Loucy (cell line): ENCODE data around the gene HSD17B12.

Experiments
- H2AFZ ChIP-seq: fragments of 200-600 bp; sonication (generic); 2 replicates; pipeline ENCODE4 v1.6.0; 2016; ENCODE audit warnings: antibody characterized with exemption, mild to moderate bottlenecking, low read length, moderate library complexity
- H3F3A ChIP-seq: fragments of 200-600 bp; 2 replicates; pipeline ENCODE4 v1.6.0; 2016; ENCODE audit warnings: antibody characterized with exemption, low read depth, mild to moderate bottlenecking
- H3K27me3 ChIP-seq: fragments of 200-600 bp; sonication (generic); 2 replicates; pipeline ENCODE4 v1.6.1; 2014; ENCODE audit warnings: low read length, mild to moderate bottlenecking; ENCODE audit not compliant: insufficient read depth, poor library complexity, severe bottlenecking
- H3K36me3 ChIP-seq: fragments of 200-600 bp; sonication (generic); 2 replicates; pipeline ENCODE4 v1.6.1; 2016; ENCODE audit warnings: low read length; ENCODE audit not compliant: insufficient read depth
- H3K4me1 ChIP-seq: fragments of 200-600 bp; sonication (generic); 2 replicates; pipeline ENCODE4 v1.5.1; 2014; ENCODE audit warnings: low read length, mild to moderate bottlenecking; ENCODE audit not compliant: insufficient read depth, poor library complexity, severe bottlenecking
- H3K4me2 ChIP-seq: fragments of 200-600 bp; sonication (generic); 2 replicates; pipeline ENCODE4 v1.6.0; 2014; ENCODE audit warnings: antibody characterized with exemption, low read length, low read depth, mild to moderate bottlenecking; ENCODE audit not compliant: poor library complexity, severe bottlenecking
- H3K4me3 ChIP-seq: fragments of 200-600 bp; sonication (generic); 2 replicates; pipeline ENCODE4 v1.5.1; 2014; ENCODE audit warnings: low read length, mild to moderate bottlenecking, mixed read lengths; ENCODE audit not compliant: poor library complexity, severe bottlenecking
- H3K79me2 ChIP-seq: fragments of 200-600 bp; sonication (generic); 2 replicates; pipeline ENCODE4 v1.6.1; 2014; ENCODE audit warnings: low read length; ENCODE audit not compliant: insufficient read depth
- H3K9ac ChIP-seq: fragments of 200-600 bp; sonication (generic); 2 replicates; pipeline ENCODE4 v1.6.0; 2014; ENCODE audit warnings: mild to moderate bottlenecking, low read depth, low read length, moderate library complexity; ENCODE audit not compliant: poor library complexity, severe bottlenecking
- H3K9me2 ChIP-seq: fragments of 200-600 bp; sonication (generic); replicated peaks from 2 replicates; pipeline ENCODE4 v1.6.1; 2016; ENCODE audit warnings: low read depth, low read length, mixed read lengths
- H3K9me3 ChIP-seq: fragments of 200-600 bp; sonication (generic); 2 replicates; pipeline ENCODE4 v1.6.1; 2014; ENCODE audit warnings: mild to moderate bottlenecking, antibody characterized with exemption, low read length, low read depth; ENCODE audit not compliant: insufficient read depth
- H4K20me1 ChIP-seq: fragments of 200-600 bp; sonication (generic); 2 replicates; pipeline ENCODE4 v1.6.0; 2014; ENCODE audit warnings: antibody characterized with exemption, low read length, mild to moderate bottlenecking; ENCODE audit not compliant: insufficient read depth, poor library complexity, severe bottlenecking
- EZH2phosphoT487 ChIP-seq: fragments of 200-600 bp; IDR thresholded peaks from 2 replicates; pipeline ENCODE4 v1.6.1; 2018; ENCODE audit warnings: antibody characterized with exemption, mild to moderate bottlenecking, moderate library complexity, borderline replicate concordance
- TF ChIP-seq, protein P1 (sequence below): fragments of 200-600 bp; sonication (generic); conservative IDR thresholded peaks from 2 replicates; pipeline ENCODE4 v1.5.1; 2014; ENCODE audit warnings: mild to moderate bottlenecking, antibody characterized with exemption, low read length

Gene HSD17B12

DNA sequence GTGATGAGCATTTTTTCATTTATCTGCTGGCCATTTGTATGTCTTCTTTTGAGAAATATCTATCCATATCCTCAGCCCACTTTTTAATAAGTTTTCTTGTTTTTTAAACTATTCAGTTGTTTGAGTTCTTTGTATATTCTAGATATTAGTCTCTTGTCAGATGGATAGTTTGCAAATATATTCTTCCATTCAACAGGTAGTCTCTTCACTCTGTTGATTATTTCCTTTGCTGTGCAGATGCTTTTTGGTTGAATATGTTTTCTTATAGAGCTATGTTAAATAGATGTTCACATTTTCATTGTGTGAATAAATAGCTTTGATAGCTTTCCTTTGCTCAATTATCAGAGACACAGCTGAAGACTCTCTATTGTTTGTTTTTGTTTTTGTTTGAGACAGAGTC is 131.9 kb downstream of the HSD17B12 start:
- Histone ChIP-seq H2AFZ (no peak overlapping the region), H4K20me1 (no peaks in the 10 kb centered on the region), H3K9me3 (no peaks in the 10 kb centered on the region), H3K27me3 (no peaks in the 10 kb centered on the region), H3K79me2 (no peaks in the 10 kb centered on the region), H3K9ac (no peak overlapping the region), H3K4me1 (no peaks in the 10 kb centered on the region), H3K36me3 (0 out of 2 replicates have a peak, but pooled peaks cover 8% of the 10 kb centered on the region), H3F3A (no peaks in the 10 kb centered on the region), H3K4me3 (no peak overlapping the region), H3K4me2 (no peak overlapping the region), H3K9me2 (no peaks in the 10 kb centered on the region)
- no peak for TF ChIP-seq EZH2phosphoT487
- TF ChIP-seq, protein P1, sequence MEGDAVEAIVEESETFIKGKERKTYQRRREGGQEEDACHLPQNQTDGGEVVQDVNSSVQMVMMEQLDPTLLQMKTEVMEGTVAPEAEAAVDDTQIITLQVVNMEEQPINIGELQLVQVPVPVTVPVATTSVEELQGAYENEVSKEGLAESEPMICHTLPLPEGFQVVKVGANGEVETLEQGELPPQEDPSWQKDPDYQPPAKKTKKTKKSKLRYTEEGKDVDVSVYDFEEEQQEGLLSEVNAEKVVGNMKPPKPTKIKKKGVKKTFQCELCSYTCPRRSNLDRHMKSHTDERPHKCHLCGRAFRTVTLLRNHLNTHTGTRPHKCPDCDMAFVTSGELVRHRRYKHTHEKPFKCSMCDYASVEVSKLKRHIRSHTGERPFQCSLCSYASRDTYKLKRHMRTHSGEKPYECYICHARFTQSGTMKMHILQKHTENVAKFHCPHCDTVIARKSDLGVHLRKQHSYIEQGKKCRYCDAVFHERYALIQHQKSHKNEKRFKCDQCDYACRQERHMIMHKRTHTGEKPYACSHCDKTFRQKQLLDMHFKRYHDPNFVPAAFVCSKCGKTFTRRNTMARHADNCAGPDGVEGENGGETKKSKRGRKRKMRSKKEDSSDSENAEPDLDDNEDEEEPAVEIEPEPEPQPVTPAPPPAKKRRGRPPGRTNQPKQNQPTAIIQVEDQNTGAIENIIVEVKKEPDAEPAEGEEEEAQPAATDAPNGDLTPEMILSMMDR: no peak

DNA sequence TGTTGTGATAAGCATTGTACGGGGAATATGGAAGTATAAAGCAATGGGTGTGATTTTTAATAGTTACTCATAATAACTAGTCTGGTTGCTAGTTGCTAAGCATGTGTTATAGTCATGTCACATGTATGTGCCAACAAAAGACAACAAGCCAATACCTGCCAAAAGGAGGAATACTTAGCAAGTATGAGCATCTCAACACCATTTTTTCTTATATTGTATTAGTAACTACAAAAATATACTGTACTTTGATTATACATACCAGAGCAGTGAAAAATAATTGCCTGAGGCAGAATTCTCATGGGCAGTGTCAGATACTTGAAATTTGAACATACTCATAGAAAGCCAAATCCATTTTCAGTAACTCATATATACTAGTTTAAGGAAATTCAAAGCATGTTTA is 137.7 kb downstream of the HSD17B12 start:
- Histone ChIP-seq H3K27me3 (no peaks in the 10 kb centered on the region), H3K79me2 (no peaks in the 10 kb centered on the region), H3K36me3 (0 out of 2 replicates have a peak, but pooled peaks cover 8% of the 10 kb centered on the region), H3K4me1 (no peaks in the 10 kb centered on the region), H4K20me1 (no peaks in the 10 kb centered on the region), H2AFZ (no peak overlapping the region), H3F3A (no peaks in the 10 kb centered on the region), H3K4me2 (no peak overlapping the region), H3K4me3 (no peak overlapping the region), H3K9me3 (no peaks in the 10 kb centered on the region), H3K9me2 (no peaks in the 10 kb centered on the region), H3K9ac (no peak overlapping the region)
- no peak for TF ChIP-seq EZH2phosphoT487

DNA sequence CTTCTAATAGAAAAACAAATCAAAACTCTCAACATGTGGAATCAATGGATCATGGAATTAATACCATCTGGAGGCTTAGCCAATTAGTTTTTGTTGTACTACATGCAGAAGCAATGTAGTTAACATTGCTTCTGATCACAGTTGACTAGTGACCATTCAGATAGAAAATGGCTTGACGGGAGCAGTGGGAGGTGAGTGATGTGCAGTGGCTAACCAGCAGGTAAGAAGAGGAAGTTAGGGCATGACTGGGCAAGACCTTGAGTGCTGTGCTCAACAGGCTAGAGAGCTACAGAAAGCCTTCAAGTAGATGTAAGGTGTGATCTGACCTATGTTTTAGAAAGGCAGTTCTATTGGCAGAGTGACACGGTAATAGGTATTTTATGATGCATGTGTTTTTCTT is 139.4 kb downstream of the HSD17B12 start:
- Histone ChIP-seq H3K36me3 (0 out of 2 replicates have a peak, but pooled peaks cover 8% of the 10 kb centered on the region), H3K4me1 (no peaks in the 10 kb centered on the region), H3K79me2 (no peaks in the 10 kb centered on the region), H3F3A (no peaks in the 10 kb centered on the region), H3K27me3 (no peaks in the 10 kb centered on the region), H4K20me1 (no peaks in the 10 kb centered on the region), H3K9me3 (no peaks in the 10 kb centered on the region), H3K4me3 (no peak overlapping the region), H2AFZ (no peak overlapping the region), H3K9ac (no peak overlapping the region), H3K9me2 (no peaks in the 10 kb centered on the region), H3K4me2 (no peak overlapping the region)
- TF ChIP-seq EZH2phosphoT487: no peak
- TF ChIP-seq, protein P1: no peak

DNA sequence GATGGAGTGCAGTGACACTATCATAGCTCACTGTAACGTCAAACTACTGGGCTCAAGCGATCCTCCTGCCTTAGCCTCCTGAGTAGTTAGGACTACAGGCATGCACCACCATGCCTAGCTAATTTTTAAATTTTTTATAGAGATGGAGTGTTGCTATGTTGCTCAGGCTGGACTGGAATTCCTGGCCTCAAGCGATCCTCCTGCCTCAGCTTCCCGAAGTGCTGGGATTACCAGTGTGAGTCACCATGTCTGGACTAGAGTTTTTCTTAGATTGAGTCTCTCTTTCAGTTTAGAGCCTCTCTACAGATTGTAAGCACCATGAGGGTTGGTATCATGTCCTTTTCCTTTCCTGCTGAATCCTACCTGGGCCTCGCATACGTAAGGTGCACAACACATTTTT is 142.8 kb downstream of the HSD17B12 start:
- Histone ChIP-seq H3F3A (no peaks in the 10 kb centered on the region), H4K20me1 (no peaks in the 10 kb centered on the region), H3K4me3 (no peak overlapping the region), H3K4me2 (no peak overlapping the region), H3K27me3 (no peaks in the 10 kb centered on the region), H3K4me1 (no peaks in the 10 kb centered on the region), H3K9me2 (no peaks in the 10 kb centered on the region), H2AFZ (no peak overlapping the region), H3K9ac (no peak overlapping the region), H3K9me3 (no peaks in the 10 kb centered on the region), H3K36me3 (no peaks in the 10 kb centered on the region), H3K79me2 (no peaks in the 10 kb centered on the region)
- TF ChIP-seq EZH2phosphoT487: no peak
- TF ChIP-seq, protein P1: no peak
